GM12873 (cell line): Measurements from ENCODE around the gene ATP7B.

Experiments used
- CTCF ChIP-seq: IDR thresholded peaks from 2 replicates; pipeline ENCODE4 v1.5.1; 2012; ENCODE audit warnings: low read depth, mild to moderate bottlenecking, moderate library complexity, low read length, control low read depth; ENCODE audit not compliant: insufficient read depth; ENCODE audit errors: missing control alignments

Gene ATP7B

GRCh38 chr13:51937320-51938290 is 73.6 kb downstream of the ATP7B start:
- no peak for TF ChIP-seq CTCF

DNA sequence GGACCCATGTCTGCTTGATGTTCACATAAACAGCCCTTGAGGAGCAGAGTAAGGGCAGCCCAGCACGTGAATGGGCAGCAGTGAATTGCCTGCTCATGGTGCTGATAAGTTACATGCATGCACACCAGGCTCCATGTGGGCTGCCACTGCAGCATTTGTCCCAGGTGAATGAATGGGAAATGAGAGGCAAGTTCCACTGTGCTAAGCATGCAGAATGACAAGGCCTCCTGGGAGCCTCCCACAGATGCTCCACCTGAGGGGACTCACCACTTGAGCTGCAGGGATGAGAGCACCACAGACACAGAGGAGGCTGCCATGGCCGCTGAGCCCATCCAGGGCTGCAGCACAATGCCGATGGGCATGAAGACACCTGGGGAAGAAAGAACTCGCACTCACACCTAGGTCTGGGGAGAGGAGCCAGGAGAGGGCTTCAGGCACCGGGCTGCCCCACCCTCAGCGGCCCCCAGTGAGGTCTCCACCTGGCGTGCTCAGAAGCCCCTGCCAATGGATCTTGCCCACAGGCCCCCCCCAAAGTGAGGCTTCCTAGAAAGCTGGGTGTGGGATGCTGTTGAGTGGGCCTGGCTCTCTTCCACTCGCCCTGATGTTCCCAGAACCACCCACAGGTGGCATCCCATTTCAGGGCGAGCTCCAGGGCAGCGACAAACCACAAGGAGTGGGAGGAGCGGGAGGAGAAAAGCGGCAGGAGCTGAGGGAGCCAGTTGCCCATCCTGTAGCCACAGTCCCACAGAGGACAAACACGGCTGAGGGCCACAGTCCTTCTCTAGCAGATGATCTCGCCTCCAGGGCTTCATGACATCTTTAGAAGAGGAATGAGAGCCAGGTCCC is 75.7 kb downstream of the ATP7B start:
- TF ChIP-seq CTCF: peak; percentile 18

DNA sequence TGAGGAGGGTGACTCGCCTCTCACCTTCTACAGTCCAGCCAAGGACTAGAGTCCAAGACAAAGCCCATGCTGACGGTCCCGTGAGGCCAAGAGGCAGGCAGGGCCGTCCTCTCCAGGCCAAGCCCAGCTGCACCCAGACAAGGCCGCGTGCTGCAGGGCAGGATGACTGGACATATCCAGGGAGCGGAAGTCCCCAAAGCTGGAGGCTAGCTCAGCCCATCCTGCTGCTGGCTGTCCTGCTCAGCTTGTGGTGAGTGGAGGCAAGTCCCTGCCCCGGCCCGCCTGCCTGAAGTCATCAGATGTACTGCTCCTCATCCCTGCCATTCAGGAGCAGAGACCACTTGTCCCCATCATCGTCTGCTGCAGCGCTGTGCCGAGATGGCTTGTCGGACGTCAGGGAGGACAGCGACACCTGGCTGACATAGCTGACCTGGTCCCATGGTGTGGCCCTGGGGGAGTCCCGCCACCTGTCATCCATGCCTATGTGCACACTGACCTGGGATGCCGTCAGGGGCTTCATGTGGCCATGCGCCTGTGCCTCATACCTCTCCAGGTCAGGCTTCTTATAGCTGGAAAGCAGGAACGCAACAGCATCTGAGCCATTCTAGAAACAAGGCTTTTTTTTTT is 76.7 kb downstream of the ATP7B start:
- no peak for TF ChIP-seq CTCF

DNA sequence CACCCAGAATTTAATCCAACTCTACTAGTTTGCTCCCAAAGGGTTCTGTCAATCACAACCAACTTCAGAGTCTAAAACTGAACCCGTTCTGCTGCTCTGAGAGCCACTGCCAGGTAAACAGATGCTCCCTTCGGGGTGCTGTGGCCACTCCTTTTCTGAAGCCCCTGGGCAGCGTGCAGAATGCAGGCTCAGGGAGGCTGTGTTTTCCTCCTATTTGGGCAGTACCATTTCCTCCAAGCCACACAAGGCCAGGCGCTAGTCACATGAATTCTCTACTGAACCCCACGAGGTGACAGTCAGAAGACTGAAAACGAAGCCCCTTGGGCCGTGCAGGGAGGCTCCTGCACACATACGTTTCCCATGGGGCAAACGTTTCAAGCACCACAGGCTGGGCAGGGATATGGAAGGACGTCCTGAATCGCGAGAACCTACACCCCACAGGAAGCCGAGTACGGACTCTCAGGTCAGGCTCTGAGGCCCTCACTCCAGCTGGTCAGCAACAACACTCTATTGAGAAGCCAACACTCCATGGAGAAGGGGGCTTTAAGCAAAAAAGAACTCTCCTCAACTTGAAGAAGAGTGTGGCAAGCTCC is 77.7 kb downstream of the ATP7B start:
- TF ChIP-seq CTCF: no peak

DNA sequence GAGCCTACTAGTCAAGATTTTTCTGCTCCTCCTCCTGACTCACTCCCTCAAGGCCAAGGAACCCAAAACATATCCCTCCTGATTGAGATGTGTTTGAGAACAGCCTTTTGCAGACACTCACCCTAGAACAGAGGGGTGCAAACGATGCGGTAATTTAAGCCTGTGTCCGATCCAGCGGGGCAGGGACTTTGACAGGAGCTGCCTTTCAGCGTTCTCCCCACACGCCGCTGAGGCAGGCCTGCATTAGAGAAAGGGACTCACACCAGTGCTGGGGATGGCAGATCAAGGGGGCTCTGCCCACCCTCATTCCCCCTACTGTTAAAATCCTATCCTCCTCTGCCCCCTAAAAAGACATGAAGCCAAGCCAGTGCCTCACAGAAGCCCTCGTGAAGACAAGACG is 79.0 kb downstream of the ATP7B start:
- no peak for TF ChIP-seq CTCF

DNA sequence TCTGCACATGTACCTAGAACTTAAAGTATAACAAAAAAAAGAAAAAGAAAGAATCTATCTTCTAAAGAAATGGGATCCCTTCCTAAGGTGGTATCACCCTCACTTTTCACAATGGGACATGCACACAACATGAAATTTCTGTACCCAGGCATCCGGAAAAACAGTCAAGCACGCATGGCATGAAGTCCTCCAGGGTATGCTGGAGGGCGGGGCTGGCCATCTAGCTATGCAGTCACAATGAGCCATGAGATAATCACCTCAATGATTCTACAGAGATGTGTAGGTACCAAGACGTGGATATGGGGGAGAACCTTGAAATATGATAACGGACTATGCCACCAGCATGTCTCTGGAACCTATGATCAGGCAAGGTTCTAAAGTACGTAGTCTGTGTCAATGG is 79.6 kb downstream of the ATP7B start:
- no peak for TF ChIP-seq CTCF
